SU-DHL-6 (cell line): Measurements from ENCODE around the gene GLI2.
A peak's percentile ranks its signal among the peaks of the same experiment; 100 is the strongest.

Source experiments
- H2AFZ ChIP-seq: fragments of 200-600 bp; sonication (generic); 2 replicates; pipeline ENCODE4 v1.6.1; 2014; ENCODE audit warnings: low read depth, mild to moderate bottlenecking, moderate library complexity, mixed read lengths, antibody characterized with exemption, low read length; ENCODE audit not compliant: severe bottlenecking
- H3F3A ChIP-seq: fragments of 200-600 bp; shearing (Covaris generic); 2 replicates; pipeline ENCODE4 v1.6.0; 2016; ENCODE audit warnings: antibody characterized with exemption, mild to moderate bottlenecking; ENCODE audit not compliant: insufficient read depth
- H3K27ac ChIP-seq: fragments of 200-600 bp; sonication (generic); 2 replicates; pipeline ENCODE4 v1.5.1; 2016; ENCODE audit warnings: low read depth, mild to moderate bottlenecking, low read length, moderate library complexity, mixed read lengths
- H3K27me3 ChIP-seq: fragments of 200-600 bp; sonication (generic), shearing (Covaris generic); 2 replicates; pipeline ENCODE4 v1.6.0; 2014; ENCODE audit warnings: mild to moderate bottlenecking, low read length
- H3K36me3 ChIP-seq: fragments of 200-600 bp; sonication (generic); 2 replicates; pipeline ENCODE4 v1.6.1; 2014; ENCODE audit warnings: mild to moderate bottlenecking, low read length, mixed read lengths
- H3K4me2 ChIP-seq: fragments of 300-600, 200-600 bp; shearing (Covaris generic), sonication (generic); 2 replicates; pipeline ENCODE4 v1.6.0; 2014; ENCODE audit warnings: low read length, low read depth, mild to moderate bottlenecking; ENCODE audit not compliant: poor library complexity, severe bottlenecking
- H3K4me3 ChIP-seq: fragments of 200-600 bp; sonication (generic); 2 replicates; pipeline ENCODE4 v1.5.1; 2014; ENCODE audit warnings: antibody characterized with exemption, low read length, mild to moderate bottlenecking, mixed read lengths; ENCODE audit not compliant: insufficient read depth, poor library complexity, severe bottlenecking
- H3K79me2 ChIP-seq: fragments of 200-600 bp; sonication (generic); 2 replicates; pipeline ENCODE4 v1.6.1; 2014; ENCODE audit warnings: mild to moderate bottlenecking, low read length, moderate library complexity; ENCODE audit not compliant: insufficient read depth
- H3K9ac ChIP-seq: fragments of 200-600 bp; sonication (generic); 2 replicates; pipeline ENCODE4 v1.7.0; 2014; ENCODE audit warnings: mild to moderate bottlenecking, low read length
- H3K9me2 ChIP-seq: fragments of 200-600 bp; sonication (generic); replicated peaks from 2 replicates; pipeline ENCODE4 v1.6.1; 2014; ENCODE audit warnings: low read length; ENCODE audit not compliant: insufficient read depth
- H3K9me3 ChIP-seq: fragments of 200-600 bp; sonication (generic); 2 replicates; pipeline ENCODE4 v1.6.1; 2014; ENCODE audit warnings: low read length, mixed read lengths; ENCODE audit not compliant: insufficient read depth
- H4K20me1 ChIP-seq: fragments of 200-600 bp; sonication (generic); 2 replicates; pipeline ENCODE4 v1.6.1; 2014; ENCODE audit warnings: low read depth, mild to moderate bottlenecking, antibody characterized with exemption, low read length, moderate library complexity, mixed read lengths
- CTCF ChIP-seq: fragments of 200-600 bp; sonication (generic); IDR thresholded peaks from one replicate; pipeline ENCODE4 v1.5.1; 2017; ENCODE audit warnings: antibody characterized with exemption, mild to moderate bottlenecking, low read length, moderate library complexity; ENCODE audit not compliant: insufficient read depth, poor library complexity, severe bottlenecking
- EZH2phosphoT487 ChIP-seq: fragments of 200-600 bp; sonication (generic), shearing (Covaris generic); conservative IDR thresholded peaks from 2 replicates; pipeline ENCODE4 v1.6.1; 2018; ENCODE audit warnings: mild to moderate bottlenecking, antibody characterized with exemption, low read length, moderate library complexity, mixed read lengths

GLI2 gene

GRCh38 chr2:120735746-120736170 lies at the start of gene GLI2:
GLI2 (plus strand) TSS chr2:120735868; CDS start chr2:120797321, 61,453 bp downstream.
- Histone ChIP-seq H3K4me2 (no peak within 1 kb of the TSS), H3K4me3 (no peak within 1 kb of the TSS), H2AFZ (no peak within 1 kb of the TSS)

GRCh38 chr2:120685974-120686297 lies 49.7 kb upstream of the GLI2 start:
- no peaks in the 10 kb centered on the region for H3K79me2 ChIP-seq
- H4K20me1 ChIP-seq, result no peaks in the 10 kb centered on the region
- TF ChIP-seq EZH2phosphoT487, result no peak
- TF ChIP-seq CTCF, result no peak
- H3K9ac ChIP-seq, result no peak overlapping the region
- no peak overlapping the region for H3K4me3 ChIP-seq
- no peaks in the 10 kb centered on the region for H3K9me3 ChIP-seq
- no peaks in the 10 kb centered on the region for H3K27me3 ChIP-seq
- no peaks in the 10 kb centered on the region for H3F3A ChIP-seq
- no peaks in the 10 kb centered on the region for H3K9me2 ChIP-seq
- H3K27ac ChIP-seq, result no peak overlapping the region
- no peaks in the 10 kb centered on the region for H3K36me3 ChIP-seq
- H2AFZ ChIP-seq, result no peak overlapping the region
- H3K4me2 ChIP-seq, result no peak overlapping the region

More at GRCh38 chr2:120735746-120736170, at the start of gene GLI2:
- Histone ChIP-seq H3K27ac (no peak within 1 kb of the TSS), H3K27me3 (no peaks in the 10 kb centered on the region), H3K9me2 (no peaks in the 10 kb centered on the region), H3F3A (no peaks in the 10 kb centered on the region), H3K9me3 (no peaks in the 10 kb centered on the region), H3K9ac (no peak within 1 kb of the TSS), H3K36me3 (no peaks in the 10 kb centered on the region), H3K79me2 (no peaks in the 10 kb centered on the region), H4K20me1 (no peaks in the 10 kb centered on the region)
- TF ChIP-seq EZH2phosphoT487 (no peak), CTCF (no peak)

- no peaks in the 10 kb centered on the region for H3K9me3 ChIP-seq
- TF ChIP-seq EZH2phosphoT487 (no peak), CTCF (peak; percentile 56)
- no peaks in the 10 kb centered on the region for H3K79me2 ChIP-seq
- H3F3A ChIP-seq, result no peaks in the 10 kb centered on the region
- H4K20me1 ChIP-seq, result no peaks in the 10 kb centered on the region
- no peak overlapping the region for H2AFZ ChIP-seq
- H3K4me3 ChIP-seq, result no peak overlapping the region
- H3K4me2 ChIP-seq, result no peak overlapping the region
- H3K27me3 ChIP-seq, result no peaks in the 10 kb centered on the region
- H3K27ac ChIP-seq, result no peak overlapping the region
- H3K9ac ChIP-seq, result no peak overlapping the region
- H3K36me3 ChIP-seq, result no peaks in the 10 kb centered on the region
- no peaks in the 10 kb centered on the region for H3K9me2 ChIP-seq
These were observed 49.0 kb upstream of the GLI2 start for GRCh38 chr2:120686511-120687168.

DNA sequence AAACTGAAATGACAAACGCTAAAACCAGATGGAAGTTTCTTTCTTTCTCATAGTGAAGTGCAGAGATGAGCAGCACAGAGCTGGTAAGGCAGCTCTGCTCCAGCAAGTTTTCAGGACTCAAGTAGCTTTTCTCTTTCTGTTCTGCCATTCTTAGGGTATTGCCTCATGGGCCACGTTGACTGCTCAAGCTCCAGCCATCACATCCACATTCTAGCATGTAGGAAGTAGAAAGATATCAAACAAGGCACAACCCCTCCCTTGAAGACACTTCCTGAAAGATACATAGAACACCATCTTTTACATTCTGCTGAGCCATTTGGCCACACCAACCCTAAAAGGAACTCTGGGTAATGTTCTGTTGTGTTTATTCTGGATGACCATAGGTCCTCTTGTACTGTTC lies 48.5 kb upstream of the GLI2 start:
- H3F3A ChIP-seq, result no peaks in the 10 kb centered on the region
- H3K9me3 ChIP-seq, result no peaks in the 10 kb centered on the region
- no peaks in the 10 kb centered on the region for H3K36me3 ChIP-seq
- H3K9ac ChIP-seq, result no peak overlapping the region
- H3K4me3 ChIP-seq, result no peak overlapping the region
- H3K4me2 ChIP-seq, result no peak overlapping the region
- H3K9me2 ChIP-seq, result no peaks in the 10 kb centered on the region
- H3K79me2 ChIP-seq, result no peaks in the 10 kb centered on the region
- no peak overlapping the region for H2AFZ ChIP-seq
- TF ChIP-seq CTCF (no peak), EZH2phosphoT487 (no peak)
- no peaks in the 10 kb centered on the region for H4K20me1 ChIP-seq
- H3K27ac ChIP-seq, result no peak overlapping the region
- H3K27me3 ChIP-seq, result no peaks in the 10 kb centered on the region
